ENCODE results near the gene BCAT1. TPM values are rescaled to one million over a fixed set of nuclear protein-coding genes. Genes with fewer than 3 reads are reported as not detected.
A peak's percentile ranks its signal among the peaks of the same experiment; 100 is the strongest.

BCAT1 gene
- total and polyA plus RNA-seq, 12 donors, result 0.95 to 17.0 (median 2.7) TPM

- ATAC-seq (no peak), DNase-seq (no peak)
- intact Hi-C loops (cut with DNase I), result no loop called here
- Histone ChIP-seq H3K9me3 (no peaks in the 10 kb centered on the region), H3K4me1 (peaks cover 0 to 29% (median 7%) of the 10 kb centered on the region in 9 donors), H3K27me3 (peaks cover 0 to 50% (median 35%) of the 10 kb centered on the region in 7 donors), H3K27ac (no peak overlapping the region), H3K36me3 (no peaks in the 10 kb centered on the region), H3K4me3 (no peak overlapping the region)
- 55 to 64% methylated on average over 3 of the region's 3 CpGs for WGBS, 2 donors
- no peak for TF ChIP-seq CTCF (IDR thresholded peaks at IDR 0.05)
These were observed 1.4 kb upstream of the BCAT1 start for GRCh38 chr12:24950231-24950834.

GRCh38 chr12:24948420-24948756, 513 bp downstream of the BCAT1 start:
- peak in 6 of 8 donors; percentile 21 to 62 (median 44) for ATAC-seq
- peaks cover 0 to 38% (median 7%) of the 10 kb centered on the region in 9 donors for H3K4me1 ChIP-seq
- H3K27me3 ChIP-seq, result peaks cover 0 to 52% (median 37%) of the 10 kb centered on the region in 7 donors
- intact Hi-C loops (cut with DNase I), result no loop called here
- WGBS, 2 donors, result 1% methylated on average over 14 of the region's 14 CpGs
- H3K9me3 ChIP-seq, result no peaks in the 10 kb centered on the region
- H3K4me3 ChIP-seq, result peak overlapping the region; percentile 30 to 64 (median 58)
- DNase-seq, result no peak
- TF ChIP-seq CTCF (IDR thresholded peaks at IDR 0.05), result no peak
- H3K36me3 ChIP-seq, result no peaks in the 10 kb centered on the region
- peak overlapping the region in 4 of 10 donors; percentile 12 to 81 (median 18) for H3K27ac ChIP-seq

- intact Hi-C loops (cut with DNase I), result no loop called here
- H3K9me3 ChIP-seq, result no peaks in the 10 kb centered on the region
- peak overlapping the region in 2 of 10 donors; percentile 16 to 81 for H3K27ac ChIP-seq
- ATAC-seq (no peak), DNase-seq (no peak)
- H3K27me3 ChIP-seq, result peaks cover 0 to 52% (median 36%) of the 10 kb centered on the region in 7 donors
- peak overlapping the region in 9 of 10 donors; percentile 34 to 64 (median 58) for H3K4me3 ChIP-seq
- peaks cover 0 to 38% (median 7%) of the 10 kb centered on the region in 9 donors for H3K4me1 ChIP-seq
- WGBS, 2 donors, result 45 to 49% methylated on average over 12 of the region's 12 CpGs
- H3K36me3 ChIP-seq, result no peaks in the 10 kb centered on the region
- no peak for TF ChIP-seq CTCF (IDR thresholded peaks at IDR 0.05)
These were observed 1.1 kb downstream of the BCAT1 start for GRCh38 chr12:24947541-24948419.

GRCh38 chr12:24945845-24946244, 3.1 kb downstream of the BCAT1 start:
- Histone ChIP-seq H3K36me3 (no peaks in the 10 kb centered on the region), H3K27ac (peak overlapping the region in 2 of 10 donors; percentile 24 to 78), H3K4me1 (peaks cover 0 to 38% (median 7%) of the 10 kb centered on the region in 9 donors), H3K9me3 (no peaks in the 10 kb centered on the region), H3K27me3 (peaks cover 0 to 51% (median 32%) of the 10 kb centered on the region in 7 donors), H3K4me3 (peak overlapping the region in 1 of 10 donors; percentile 20)
- DNase-seq (no peak), ATAC-seq (no peak)
- intact Hi-C loops (cut with DNase I), result no loop called here
- TF ChIP-seq CTCF (IDR thresholded peaks at IDR 0.05), result no peak

Data from heart right ventricle (tissue), 16 donors.